Endometrium (tissue), 2 donors: ENCODE data around the gene FGD6.
A peak's percentile ranks its signal among the peaks of the same experiment; 100 is the strongest.
"Not testable (repeated sequence)": the region's sequence is repeated elsewhere in the genome, so short reads cannot be mapped to it uniquely, and the experiment has no call there.

ENCODE experiments used
- FAIRE-seq: peaks from 2 replicates; lab custom pipeline; 2012; peaks lifted over from hg19 to GRCh38; lab: Jason Lieb, UNC
- donor health status: control.
- donor health status: control.

The FGD6 gene

DNA sequence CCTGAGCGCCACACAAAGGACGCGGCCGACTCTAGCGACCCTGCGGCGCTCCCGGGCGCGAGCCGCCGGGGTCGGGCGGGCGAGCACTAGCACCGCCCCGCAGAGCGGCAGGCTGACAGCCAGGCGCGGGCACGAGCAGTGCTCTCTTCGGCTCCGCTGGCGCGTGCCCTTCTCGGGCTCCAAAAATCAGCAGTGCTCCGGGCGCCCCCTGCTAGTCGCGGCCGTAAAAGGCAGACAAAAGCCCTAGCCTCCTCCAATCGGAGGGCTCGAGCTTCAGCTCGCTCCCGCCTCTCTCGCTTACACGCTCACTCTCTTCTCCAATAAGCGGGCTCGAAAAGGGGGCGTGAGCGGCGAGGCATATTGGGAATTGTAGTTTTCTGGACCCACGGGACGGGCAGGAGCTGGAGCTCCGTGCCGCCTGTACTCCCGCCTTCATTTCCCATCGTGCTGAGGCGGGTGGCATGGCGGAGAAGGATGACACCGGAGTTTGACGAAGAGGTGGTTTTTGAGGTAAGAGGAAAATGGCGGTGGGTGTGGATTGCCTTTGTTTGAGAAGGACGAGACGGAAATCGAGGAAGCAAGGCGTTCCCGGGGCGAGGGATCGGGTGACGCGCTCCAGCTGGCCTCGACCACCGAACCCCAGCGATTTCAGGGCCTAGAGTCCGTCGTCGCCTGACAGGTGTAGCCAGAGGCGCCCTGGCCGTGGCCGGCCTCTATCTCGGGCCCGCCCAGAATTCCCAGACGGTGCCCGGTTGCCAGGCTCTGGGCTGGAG lies at the start of gene FGD6, which contains the start of gene VEZT:
Gene FGD6 (minus strand): TSS at position 91 of the 773 bp plus-strand sequence. CDS start 227 bp downstream, outside the sequence.
Gene VEZT (plus strand): TSS at position 431 of the 773 bp plus-strand sequence. CDS start 44 bp downstream, at position 475.
- peak; percentile 98 for FAIRE-seq

DNA sequence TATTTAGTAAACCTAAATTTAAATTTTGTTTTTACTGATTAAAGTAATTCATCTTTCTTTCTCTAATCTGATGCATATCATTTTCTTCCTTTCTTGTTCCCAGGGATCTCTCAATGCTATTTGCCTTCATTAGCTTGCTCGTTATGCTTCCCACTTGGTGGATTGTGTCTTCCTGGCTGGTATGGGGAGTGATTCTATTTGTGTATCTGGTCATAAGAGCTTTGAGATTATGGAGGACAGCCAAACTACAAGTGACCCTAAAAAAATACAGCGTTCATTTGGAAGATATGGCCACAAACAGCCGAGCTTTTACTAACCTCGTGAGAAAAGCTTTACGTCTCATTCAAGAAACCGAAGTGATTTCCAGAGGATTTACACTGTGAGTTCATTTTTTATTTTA lies 49.0 kb upstream of the FGD6 start:
- no peak for FAIRE-seq

DNA sequence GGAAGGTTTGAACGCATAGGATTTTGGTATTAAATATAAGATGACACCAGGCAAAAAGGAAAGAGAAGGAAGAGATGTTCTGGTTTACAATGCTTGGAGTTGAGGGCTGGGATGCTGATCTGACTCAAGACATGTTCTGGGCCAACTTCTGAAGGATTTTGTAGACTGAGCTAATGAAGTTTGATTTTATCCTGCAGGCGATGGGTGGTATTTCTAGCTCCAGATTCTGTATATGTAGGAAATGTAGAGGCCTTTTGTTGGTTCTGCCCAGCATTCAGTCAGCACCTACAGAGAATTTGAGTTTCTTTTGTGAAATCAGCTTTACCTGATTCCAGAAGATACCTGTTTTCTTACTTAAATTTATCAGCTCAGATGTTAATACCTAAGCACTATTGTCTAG lies 48.5 kb upstream of the FGD6 start:
- FAIRE-seq: no peak

DNA sequence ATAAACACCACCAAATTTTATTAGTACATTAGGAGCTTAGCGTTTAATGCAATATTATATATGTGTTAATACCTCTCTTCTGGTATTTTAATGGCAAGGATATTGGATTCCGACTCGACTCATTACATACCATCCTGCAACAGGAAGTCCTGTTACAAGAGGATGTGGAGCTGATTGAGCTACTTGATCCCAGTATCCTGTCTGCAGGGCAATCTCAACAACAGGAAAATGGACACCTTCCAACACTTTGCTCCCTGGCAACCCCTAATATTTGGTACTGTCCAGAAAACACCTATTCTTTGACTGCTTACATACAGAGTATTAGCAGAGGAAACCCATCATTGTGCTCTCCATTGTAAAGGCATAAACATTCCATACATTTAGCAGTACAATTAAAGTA lies 45.5 kb upstream of the FGD6 start:
- no peak for FAIRE-seq

DNA sequence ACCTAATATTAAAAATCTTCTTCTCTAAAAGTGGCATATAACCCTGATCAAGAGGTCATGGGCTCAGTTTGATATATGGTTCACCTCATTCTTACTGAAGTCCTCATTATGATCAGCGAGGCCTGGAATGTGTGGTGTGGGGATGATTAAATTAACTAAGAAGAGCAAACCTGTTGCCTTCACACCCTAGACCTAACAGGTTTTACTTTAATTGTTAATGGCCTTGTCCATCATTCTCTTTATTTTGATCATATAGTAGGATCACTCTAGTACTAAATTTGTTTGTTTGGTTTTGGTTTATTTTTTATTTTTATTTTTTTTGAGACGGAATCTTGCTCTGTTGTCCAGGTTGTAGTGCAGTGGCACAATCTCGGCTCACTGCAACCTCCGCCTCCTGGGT lies 43.8 kb upstream of the FGD6 start:
- no peak for FAIRE-seq

DNA sequence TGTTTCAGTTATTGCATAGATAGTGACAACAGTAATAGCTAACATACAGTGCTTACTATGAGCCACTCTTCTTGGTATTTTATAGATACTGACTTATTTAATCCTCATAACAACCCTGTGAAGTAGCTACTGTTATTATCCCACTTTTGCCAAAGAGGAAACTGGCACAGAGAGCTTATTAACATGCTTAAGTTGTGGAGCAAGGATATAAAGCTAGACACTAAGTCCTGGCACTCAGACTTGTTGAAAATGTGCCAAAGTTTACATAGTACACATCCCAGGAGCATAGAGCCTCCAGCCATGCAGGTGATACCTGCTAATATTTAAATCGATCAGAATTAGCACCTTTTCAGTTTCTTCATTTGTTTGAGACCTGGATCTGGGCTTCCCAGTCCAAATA lies 42.1 kb upstream of the FGD6 start:
- no peak for FAIRE-seq

- no peak for FAIRE-seq
Observed at GRCh38 chr12:95258803-95259202, 41.5 kb upstream of the FGD6 start.

DNA sequence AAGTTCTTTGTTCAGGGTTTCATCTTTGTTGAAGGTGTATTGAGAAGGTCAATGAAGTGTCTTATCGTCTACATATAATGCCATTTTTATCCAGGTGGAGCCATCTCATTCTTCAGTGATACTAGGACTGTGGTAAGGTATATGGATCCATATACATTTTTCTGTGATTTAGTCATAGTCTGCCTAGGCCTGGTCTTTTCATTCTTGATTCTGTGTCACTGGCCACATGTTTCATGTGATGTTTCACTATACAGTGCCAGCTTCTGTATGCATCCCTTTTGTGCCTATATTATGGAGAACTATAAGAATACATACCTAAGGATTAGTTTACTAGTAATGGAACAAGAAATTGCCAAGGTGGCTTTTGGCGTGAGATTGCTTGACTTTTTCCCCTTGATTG lies 40.9 kb upstream of the FGD6 start:
- no peak for FAIRE-seq

GRCh38 chr12:95257541-95257940 lies 40.3 kb upstream of the FGD6 start:
- FAIRE-seq: no peak

- FAIRE-seq: peak; percentile 68
Observed at GRCh38 chr12:95253386-95253785, 36.1 kb upstream of the FGD6 start.

DNA sequence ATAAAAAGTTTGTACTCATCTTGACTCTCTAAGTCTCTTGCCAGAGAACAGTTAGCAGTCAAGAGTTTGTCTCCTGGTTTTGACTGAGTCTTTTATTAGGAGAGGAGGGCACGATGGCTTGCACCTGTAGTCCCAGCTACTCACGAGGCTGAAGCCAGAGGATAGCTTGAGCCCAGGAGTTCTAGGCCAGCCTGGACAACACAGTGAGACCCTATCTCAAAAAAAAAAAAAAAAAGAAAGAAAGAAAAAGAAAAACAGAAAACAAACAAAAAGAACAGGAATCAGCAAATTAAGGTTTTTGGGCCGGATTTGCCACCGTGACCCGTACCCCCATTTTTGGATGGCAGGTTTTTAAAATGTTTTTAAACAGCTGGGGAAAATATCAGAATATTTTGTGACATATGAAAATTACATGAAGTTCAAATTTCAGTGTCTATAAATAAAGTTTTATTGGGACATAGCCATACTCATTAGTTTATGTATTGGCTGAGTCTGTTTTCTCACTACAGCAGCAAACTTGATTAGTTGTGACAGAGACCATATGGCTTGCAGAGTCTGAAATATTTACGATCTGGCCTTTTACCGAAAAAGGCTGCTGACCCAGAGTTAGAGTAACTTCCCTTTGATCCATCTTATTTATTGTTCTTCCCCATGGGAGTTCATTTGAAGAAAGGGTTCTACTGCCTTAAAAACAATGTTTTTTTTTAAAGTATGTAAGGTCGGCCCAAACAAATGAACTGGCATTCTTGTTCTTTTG lies 31.5 kb upstream of the FGD6 start:
- FAIRE-seq: peak; percentile 98

- FAIRE-seq: no peak
Observed at GRCh38 chr12:95248095-95248494, 30.8 kb upstream of the FGD6 start.

DNA sequence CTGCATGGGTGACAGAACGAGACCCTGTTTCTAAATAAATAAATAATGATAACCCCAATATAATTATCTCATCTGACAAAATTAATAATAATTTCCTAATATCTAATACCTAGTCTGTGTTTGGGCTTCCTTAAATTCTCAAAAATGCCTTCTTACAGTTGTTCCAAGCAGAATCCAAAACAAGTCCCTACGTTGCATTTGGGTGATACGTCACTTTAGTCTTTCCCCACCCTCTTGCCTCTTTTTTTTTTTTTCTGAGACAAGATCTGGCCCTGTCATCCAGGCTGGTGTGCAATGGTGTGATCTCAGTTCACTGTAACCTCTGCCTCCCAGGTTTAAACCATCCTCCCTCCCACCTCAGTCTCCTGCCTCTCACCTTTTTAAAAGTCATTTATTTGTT lies 27.1 kb upstream of the FGD6 start:
- FAIRE-seq: no peak

DNA sequence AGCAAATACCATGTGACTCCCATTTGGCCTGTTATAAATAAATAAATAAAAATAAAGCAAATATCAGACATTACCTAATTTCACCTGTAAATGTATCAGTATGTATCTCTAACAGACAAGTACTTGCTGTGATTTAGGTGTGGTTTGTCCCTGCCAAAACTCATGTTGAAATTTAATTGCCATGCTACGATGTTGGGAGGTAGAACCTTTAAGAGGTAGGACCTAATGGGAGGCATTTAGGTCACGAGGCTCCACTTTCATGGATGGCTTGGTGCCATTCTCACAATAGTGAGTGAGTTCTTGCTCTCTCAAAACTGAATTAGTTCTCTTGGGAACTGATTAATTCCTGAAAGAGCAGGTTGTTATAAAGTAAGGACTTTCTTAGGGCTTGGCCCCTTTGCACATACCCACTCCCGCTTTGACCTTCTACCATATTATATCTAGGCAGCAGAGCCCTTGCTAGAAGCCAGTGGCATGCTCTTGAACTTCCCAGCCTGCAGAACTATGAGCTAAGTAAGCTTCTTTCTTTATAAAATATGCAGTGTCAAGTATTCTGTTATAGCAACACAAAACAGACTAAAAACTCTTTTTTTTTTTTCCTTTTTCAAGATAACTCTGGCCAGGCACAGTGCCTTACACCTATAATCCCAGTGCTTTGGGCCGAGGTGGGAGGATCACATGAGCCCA lies 26.4 kb upstream of the FGD6 start:
- no peak for FAIRE-seq

- peak; percentile 33 for FAIRE-seq
Observed at GRCh38 chr12:95241761-95242506, 24.7 kb upstream of the FGD6 start.

GRCh38 chr12:95241138-95241537 lies 23.9 kb upstream of the FGD6 start:
- not testable (repeated sequence) for FAIRE-seq

GRCh38 chr12:95240556-95240955 lies 23.3 kb upstream of the FGD6 start:
- no peak for FAIRE-seq

DNA sequence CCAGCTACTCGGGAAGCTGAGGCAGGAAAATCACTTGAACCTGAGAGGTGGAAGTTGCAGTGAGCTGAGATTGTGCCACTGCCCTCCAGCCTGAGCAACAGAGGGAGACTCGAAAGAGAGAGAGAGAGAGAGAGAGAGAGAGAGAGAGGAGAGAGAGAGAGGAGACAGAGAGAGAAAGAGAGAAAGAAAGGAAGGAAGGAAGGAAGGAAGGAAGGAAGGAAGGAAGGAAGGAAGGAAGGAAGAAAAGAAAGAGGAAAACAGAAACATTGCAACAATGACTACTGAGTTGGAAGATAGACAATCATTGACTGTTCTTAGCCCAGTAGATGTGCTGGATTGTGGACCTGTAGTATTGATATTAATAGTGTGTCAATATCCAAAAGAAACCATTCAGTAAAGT lies 22.6 kb upstream of the FGD6 start:
- not testable (repeated sequence) for FAIRE-seq

DNA sequence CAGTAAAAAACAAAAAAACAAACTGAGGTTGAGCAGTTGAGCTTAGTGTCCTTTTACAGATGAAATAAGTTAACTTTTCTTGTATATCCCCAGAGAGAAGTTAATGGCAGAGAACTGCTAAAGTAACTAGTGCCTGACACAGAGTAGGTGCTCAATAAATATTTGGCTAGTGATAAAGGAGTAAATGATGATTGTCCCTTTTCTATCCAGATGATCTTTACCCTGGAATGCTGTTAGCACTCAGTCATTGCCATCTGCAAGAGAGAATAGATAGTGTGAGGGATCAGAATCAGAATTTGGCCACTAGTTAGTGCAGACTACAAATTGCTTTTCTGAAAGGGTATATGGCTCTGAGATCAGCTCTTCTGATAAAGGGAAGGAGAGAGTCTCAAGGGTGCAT lies 21.9 kb upstream of the FGD6 start:
- FAIRE-seq: no peak

DNA sequence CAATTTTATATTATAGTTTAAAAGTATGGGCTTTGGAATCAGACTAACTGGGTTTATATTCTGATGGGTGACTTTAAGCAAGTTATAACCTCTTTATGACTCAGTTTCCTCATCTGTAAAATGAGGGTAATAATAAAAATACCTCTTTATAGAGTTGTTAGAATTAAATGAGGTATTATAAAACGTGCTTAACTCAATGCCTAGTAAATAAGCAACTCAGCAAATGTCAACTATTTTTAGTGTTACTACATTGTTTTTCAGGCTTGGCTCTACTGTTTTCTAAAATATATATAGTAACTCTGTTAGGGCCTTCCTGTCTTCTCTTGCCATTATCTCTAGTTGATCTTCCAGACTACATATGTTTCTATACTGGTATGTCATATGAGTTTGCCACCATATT lies 20.9 kb upstream of the FGD6 start:
- no peak for FAIRE-seq

DNA sequence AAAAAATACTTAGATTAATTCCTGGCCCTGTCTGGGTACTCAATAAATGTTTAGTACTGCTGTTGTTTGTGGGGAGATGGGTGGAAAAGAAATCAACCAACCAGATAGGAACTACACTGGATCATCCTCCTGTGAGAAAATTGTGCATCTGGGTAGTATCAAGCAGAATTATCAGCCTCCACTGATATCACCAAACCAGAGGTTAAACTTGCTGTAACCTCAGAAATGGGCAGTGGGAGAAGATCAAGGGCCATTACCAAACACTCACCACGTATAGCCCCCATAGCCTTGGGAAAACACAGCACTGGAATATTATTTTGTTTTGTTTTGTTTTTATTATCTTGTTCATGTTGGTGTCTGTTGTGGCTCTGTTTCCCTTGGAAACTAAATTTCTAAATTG lies 20.0 kb upstream of the FGD6 start:
- no peak for FAIRE-seq

GRCh38 chr12:95235621-95236020 lies 18.4 kb upstream of the FGD6 start:
- not testable (repeated sequence) for FAIRE-seq
